Choroid plexus epithelial cell (primary cell): ENCODE measurements around the gene GPR75.
"Not testable (repeated sequence)": the region's sequence is repeated elsewhere in the genome, so short reads cannot be mapped to it uniquely, and the experiment has no call there.

ENCODE experiments used
- DNase-seq: peaks from one replicate; pipeline ENCODE4 v3.0.0-alpha.2; 2010; ENCODE audit warnings: low read depth
- H3K4me3 ChIP-seq: 2 replicates; pipeline ENCODE4 v1.5.1; 2011; ENCODE audit warnings: low read depth, mild to moderate bottlenecking, control low read depth, low read length, moderate library complexity
- TF ChIP-seq, protein P1 (sequence below): conservative IDR thresholded peaks from 2 replicates; pipeline ENCODE4 v1.5.1; 2011; ENCODE audit warnings: low read depth, mild to moderate bottlenecking, control low read depth, inconsistent platforms, low read length, moderate library complexity

Gene GPR75

DNA sequence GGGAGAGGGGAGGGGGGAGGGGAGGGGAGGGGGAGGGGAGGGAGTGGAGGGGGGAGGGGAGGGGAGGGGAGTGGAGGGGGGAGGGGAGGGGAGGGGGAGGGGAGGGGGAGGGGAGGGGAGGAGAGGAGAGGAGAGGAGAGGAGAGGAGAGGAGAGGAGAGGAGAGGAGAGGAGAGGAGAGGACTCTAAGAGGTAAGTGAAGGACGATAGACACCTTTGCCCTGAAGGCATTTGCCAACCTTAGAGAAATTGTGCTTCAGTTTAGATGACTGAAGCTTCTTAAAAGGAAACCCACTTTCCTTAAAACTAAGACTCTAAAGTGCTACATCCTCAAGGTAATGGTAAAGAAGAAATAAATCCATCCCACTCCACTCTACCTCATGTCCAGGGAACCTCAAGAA lies 19.2 kb downstream of the GPR75 start:
- DNase-seq = no peak
- H3K4me3 ChIP-seq = no peak overlapping the region

DNA sequence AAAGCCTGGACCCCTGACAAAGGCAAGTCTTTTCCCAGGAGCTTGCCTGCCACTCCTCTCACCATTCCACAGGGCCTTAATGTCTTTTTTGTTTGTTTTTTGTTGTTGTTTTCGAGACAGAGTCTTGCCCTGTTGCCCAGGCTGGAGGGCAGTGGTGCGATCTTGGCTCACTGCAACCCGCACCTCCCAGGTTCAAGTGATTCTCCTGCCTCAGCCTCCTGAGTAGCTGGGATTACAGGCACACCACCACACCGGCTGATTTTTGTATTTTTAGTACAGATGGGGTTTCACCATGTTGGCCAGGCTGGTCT lies 29.8 kb downstream of the GPR75 start:
- H3K4me3 ChIP-seq, DNase-seq: not testable (repeated sequence)

More for the DNA sequence above, 19.2 kb downstream of the GPR75 start:
- TF ChIP-seq, protein P1, sequence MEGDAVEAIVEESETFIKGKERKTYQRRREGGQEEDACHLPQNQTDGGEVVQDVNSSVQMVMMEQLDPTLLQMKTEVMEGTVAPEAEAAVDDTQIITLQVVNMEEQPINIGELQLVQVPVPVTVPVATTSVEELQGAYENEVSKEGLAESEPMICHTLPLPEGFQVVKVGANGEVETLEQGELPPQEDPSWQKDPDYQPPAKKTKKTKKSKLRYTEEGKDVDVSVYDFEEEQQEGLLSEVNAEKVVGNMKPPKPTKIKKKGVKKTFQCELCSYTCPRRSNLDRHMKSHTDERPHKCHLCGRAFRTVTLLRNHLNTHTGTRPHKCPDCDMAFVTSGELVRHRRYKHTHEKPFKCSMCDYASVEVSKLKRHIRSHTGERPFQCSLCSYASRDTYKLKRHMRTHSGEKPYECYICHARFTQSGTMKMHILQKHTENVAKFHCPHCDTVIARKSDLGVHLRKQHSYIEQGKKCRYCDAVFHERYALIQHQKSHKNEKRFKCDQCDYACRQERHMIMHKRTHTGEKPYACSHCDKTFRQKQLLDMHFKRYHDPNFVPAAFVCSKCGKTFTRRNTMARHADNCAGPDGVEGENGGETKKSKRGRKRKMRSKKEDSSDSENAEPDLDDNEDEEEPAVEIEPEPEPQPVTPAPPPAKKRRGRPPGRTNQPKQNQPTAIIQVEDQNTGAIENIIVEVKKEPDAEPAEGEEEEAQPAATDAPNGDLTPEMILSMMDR = no peak

DNA sequence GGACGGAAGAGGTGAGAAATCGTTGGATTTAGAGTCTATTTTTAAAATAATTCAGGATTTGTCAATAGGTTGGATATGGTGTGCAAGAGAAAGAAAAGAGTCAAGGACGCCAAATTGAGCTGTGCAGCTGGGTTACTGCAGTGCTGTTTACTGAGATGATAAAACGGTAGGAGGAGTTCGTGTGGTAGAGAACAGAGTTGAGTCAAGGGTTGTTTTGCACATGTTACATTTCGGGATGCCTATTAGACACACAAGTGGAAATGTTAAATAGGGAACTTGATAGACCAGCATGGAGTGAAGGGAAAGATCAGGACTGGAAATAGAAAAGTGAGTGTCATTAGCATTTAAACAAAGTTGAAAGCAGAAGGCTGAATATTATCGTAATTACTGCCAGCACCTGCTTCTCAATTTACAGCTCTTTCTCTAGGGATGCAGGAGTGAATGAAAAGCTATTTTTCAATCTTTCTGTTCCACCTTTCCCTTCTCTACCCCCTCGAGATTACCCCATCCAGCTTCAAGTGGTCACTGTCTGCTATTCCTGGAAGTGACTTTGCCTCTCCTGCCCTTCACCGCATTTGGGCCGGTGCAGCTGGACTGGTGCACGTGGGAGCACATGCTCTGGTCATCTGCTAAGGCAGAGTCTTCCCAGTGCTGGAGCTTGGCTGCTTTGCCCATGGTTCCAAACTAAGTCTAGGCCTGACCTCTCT lies 30.3 kb downstream of the GPR75 start:
- TF ChIP-seq, protein P1 = no peak
- no peak overlapping the region for H3K4me3 ChIP-seq

GRCh38 chr2:53828331-53828730 lies 31.4 kb downstream of the GPR75 start:
- DNase-seq = no peak
- TF ChIP-seq, protein P1 = no peak
- H3K4me3 ChIP-seq = no peak overlapping the region

More for the DNA sequence above, 30.3 kb downstream of the GPR75 start:
- no peak for DNase-seq

DNA sequence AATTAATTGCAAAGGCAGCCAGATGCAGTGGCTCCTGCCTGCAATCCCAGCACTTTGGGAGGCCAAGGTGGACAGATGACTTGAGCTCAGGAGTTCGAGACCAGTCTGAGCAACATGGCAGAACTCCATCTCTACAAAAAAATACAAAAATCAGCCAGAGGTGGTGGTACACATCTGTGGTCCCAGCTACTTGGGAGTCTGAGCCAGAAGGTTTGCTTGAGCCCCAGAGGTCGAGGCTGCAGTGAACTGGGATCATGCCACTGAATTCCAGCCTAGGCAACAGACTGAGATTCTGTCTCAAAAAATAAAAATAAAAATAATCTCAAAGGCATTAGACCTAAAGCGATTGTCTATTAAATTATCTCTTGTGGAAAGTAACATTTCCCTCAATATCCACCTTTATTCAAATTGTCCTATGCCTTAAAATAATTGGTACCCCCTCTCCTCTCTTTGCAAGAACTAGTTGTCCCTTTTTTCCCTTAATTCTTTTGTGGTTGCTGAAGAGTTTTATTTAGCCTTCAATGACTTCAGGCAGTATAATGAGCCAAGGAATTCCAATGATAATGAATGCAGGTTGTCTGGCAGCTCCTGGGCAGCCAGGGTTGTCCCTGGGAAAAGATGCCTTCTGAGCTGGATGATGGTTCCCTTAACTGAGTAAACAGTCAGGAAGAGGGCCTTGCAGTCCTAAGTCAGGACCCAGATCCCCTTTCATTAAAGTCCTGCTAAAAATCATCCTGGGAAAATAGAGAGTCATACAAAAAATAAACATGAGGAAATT lies 32.2 kb downstream of the GPR75 start:
- H3K4me3 ChIP-seq = no peak overlapping the region
- TF ChIP-seq, protein P1 = no peak
- no peak for DNase-seq

DNA sequence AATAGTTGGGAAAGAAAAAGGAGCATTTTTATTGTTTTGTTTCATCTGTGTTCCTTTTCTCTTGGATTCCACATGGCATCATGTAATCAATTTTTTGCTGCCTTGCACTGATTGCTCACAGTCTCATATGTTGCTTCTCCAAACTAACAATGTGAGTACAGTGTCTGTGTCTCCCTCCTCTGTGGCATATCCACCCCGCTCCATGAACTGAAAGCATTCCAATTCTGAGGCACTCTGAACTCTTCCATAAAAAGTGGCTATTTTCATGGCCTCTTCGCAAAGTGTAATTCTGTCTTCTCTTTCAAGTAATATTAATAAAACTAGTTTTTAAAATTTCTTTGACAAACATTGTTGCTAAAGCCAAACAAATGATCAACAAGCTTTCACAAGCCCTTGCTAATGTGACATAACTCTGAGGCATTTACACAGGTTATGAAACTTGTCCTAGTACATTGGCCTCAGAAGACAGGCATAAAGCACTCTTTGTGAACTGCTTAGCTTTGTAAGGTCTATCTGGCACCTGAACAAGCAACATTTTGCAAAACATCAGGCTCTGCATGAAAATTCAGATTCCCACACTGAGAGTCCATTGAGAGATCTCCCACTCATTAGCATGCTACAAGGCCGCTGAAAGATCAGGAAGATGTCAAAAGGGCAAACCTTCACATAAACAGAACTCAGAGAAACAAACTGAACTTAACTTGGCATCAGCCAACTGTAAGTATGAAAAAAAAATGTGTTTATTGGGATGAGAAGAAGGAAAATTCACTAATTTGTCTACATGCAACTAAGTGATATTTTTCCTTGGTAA lies 33.0 kb downstream of the GPR75 start:
- peak; percentile 63 for DNase-seq
- no peak overlapping the region for H3K4me3 ChIP-seq
- TF ChIP-seq, protein P1 = no peak

GRCh38 chr2:53826030-53826410 lies 33.7 kb downstream of the GPR75 start:
- no peak overlapping the region for H3K4me3 ChIP-seq
- TF ChIP-seq, protein P1 = no peak
- no peak for DNase-seq
